BLaER1 (cell line): Measurements from ENCODE around the gene GAGE12J.
A peak's percentile ranks its signal among the peaks of the same experiment; 100 is the strongest.
"Not testable (repeated sequence)": the region's sequence is repeated elsewhere in the genome, so short reads cannot be mapped to it uniquely, and the experiment has no call there.

Experiments
- H3K27ac ChIP-seq: shearing (Covaris generic); formaldehyde crosslinking; 2 replicates; pipeline ENCODE4 v1.8.1; 2022
- H3K27me3 ChIP-seq: shearing (Covaris generic); formaldehyde crosslinking; 2 replicates; pipeline ENCODE4 v1.8.1; 2022
- H3K36me3 ChIP-seq: shearing (Covaris generic); formaldehyde crosslinking; 2 replicates; pipeline ENCODE4 v1.8.1; 2022
- H3K4me1 ChIP-seq: shearing (Covaris generic); formaldehyde crosslinking; 2 replicates; pipeline ENCODE4 v1.8.1; 2022
- H3K4me2 ChIP-seq: shearing (Covaris generic); formaldehyde crosslinking; 2 replicates; pipeline ENCODE4 v1.8.1; 2022
- H3K4me3 ChIP-seq: shearing (Covaris generic); formaldehyde crosslinking; 2 replicates; pipeline ENCODE4 v1.8.1; 2022
- H3K9ac ChIP-seq: shearing (Covaris generic); formaldehyde crosslinking; 2 replicates; pipeline ENCODE4 v1.8.1; 2022
- H3K9me3 ChIP-seq: shearing (Covaris generic); formaldehyde crosslinking; 2 replicates; pipeline ENCODE4 v1.8.1; 2022
- H4K20me1 ChIP-seq: shearing (Covaris generic); formaldehyde crosslinking; 2 replicates; pipeline ENCODE4 v1.8.1; 2022
- Cebpa-rat ChIP-seq: shearing (Covaris generic); IDR thresholded peaks from 2 replicates; pipeline ENCODE4 v1.8.1; 2022

GAGE12J gene, protein sequence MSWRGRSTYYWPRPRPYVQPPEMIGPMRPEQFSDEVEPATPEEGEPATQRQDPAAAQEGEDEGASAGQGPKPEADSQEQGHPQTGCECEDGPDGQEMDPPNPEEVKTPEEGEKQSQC

GRCh38 chrX:49321737-49322136 lies at the start of gene GAGE12J:
GAGE12J (plus strand) TSS chrX:49322037; CDS start chrX:49323194, 1,157 bp downstream.
- H3K36me3 ChIP-seq, H3K27me3 ChIP-seq, H3K9me3 ChIP-seq, H3K27ac ChIP-seq, H3K4me2 ChIP-seq, H4K20me1 ChIP-seq, H3K9ac ChIP-seq, H3K4me1 ChIP-seq, H3K4me3 ChIP-seq: not testable (repeated sequence)

- H3K9ac ChIP-seq, result no peak overlapping the region
- no peak overlapping the region for H3K27ac ChIP-seq
- H3K4me1 ChIP-seq, result peaks cover 31% of the 10 kb centered on the region
- peak overlapping the region; percentile 80 for H3K4me2 ChIP-seq
- H4K20me1 ChIP-seq, result peaks cover 43% of the 10 kb centered on the region
- H3K4me3 ChIP-seq, result no peak overlapping the region
- no peak for TF ChIP-seq Cebpa-rat
- peaks cover 61% of the 10 kb centered on the region for H3K27me3 ChIP-seq
- H3K36me3 ChIP-seq, result no peaks in the 10 kb centered on the region
- peaks cover 16% of the 10 kb centered on the region; the same call in 1 of the 2 replicates for H3K9me3 ChIP-seq
These were observed 49.4 kb upstream of the GAGE12J start for GRCh38 chrX:49272421-49272820.

DNA sequence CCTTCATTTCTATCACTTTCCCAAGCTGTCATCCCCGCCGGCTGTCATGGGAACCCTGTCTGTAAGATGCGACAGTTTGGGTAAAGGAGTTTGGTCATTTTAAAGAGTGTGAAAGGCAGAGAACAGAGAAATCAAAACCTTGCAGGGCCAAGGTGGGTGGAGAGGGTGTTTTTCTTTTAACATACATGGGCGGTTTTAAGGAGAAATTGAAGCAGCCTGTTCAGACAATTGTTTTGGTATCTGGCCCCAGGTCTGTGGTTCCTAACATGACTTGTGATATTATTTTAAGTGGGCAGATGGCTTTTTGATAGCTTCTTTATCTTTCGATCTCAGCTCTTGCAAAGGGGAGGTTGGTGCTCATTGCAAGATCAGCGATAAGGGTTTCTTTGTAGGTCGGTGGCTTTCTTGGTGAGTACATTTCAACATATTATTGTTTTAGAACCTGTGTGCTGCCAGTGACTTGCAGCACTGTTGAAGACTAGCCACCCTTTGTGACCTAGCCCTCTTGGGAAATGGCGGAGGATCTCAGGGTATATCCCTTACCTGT lies 48.6 kb upstream of the GAGE12J start:
- Histone ChIP-seq H3K27ac (no peak overlapping the region), H3K27me3 (peaks cover 62% of the 10 kb centered on the region), H3K4me1 (peaks cover 29% of the 10 kb centered on the region), H3K36me3 (no peaks in the 10 kb centered on the region), H3K4me2 (no peak overlapping the region), H3K9ac (no peak overlapping the region), H3K9me3 (peaks cover 16% of the 10 kb centered on the region; the same call in 1 of the 2 replicates), H4K20me1 (peaks cover 49% of the 10 kb centered on the region), H3K4me3 (no peak overlapping the region)
- TF ChIP-seq Cebpa-rat, result no peak

DNA sequence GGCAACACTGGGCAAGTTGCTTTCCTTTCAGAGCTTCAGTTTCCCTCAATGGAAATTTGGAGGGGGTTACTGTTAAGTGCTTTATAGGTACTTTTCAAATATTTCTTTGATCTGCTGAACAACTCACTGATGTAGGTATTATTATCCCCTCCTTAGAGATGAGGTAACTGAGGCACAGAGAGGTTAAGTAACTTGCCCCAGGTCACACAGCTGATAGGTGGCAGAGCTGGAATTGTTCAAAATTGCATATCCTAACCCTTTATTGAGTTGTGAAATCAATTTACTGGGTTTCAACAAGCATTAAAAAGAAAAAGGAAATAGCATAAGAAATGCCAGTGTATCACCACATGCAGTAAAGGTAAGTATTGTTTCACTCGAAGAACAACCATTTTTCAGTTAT lies 45.6 kb upstream of the GAGE12J start:
- no peak for TF ChIP-seq Cebpa-rat
- H3K9me3 ChIP-seq, result no peaks in the 10 kb centered on the region
- no peak overlapping the region for H3K4me3 ChIP-seq
- peaks cover 87% of the 10 kb centered on the region for H3K27me3 ChIP-seq
- H3K9ac ChIP-seq, result no peak overlapping the region
- no peak overlapping the region for H3K27ac ChIP-seq
- peaks cover 56% of the 10 kb centered on the region for H4K20me1 ChIP-seq
- peaks cover 15% of the 10 kb centered on the region for H3K4me1 ChIP-seq
- no peak overlapping the region for H3K4me2 ChIP-seq
- H3K36me3 ChIP-seq, result no peaks in the 10 kb centered on the region

DNA sequence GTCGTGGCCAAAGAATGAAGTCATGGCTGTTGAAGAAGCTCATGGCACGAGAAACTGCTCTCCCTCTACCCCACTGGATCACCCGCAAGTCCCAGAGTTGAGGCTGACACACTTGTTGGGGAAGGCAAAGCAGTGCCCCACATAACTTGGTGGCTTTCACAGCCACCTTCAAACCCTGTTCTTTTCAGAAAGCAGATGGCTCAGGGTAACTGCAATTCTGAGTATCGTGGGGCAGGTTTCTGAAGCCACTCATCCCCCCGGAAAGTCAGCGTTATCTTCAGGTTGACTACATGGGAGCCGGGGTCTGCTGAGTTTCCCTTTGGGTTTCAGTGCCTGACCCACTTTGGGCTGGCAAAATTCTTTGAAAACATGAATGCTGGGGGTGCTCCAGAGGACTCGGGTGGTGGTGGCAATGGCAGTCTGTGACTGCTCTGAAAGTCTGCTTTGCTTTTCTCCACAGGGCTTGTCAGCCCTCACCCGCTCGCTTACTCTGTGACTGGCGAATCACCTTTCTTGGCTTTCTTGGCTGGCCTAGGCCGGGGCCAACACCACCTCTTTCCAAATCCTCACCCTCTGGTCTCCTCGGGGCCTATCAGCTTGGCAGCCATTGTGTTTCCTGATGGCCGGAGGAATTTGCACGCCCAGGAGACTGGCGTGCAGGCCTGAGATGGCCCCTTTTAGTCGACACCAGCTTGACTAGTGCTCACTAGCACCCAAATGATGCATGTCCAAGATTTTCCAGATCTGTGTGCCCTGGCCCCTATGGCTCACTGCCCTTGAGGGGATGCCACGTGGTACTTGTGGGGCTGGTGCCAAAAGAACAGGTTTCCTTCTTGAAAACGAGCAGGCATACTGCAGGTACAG lies 44.9 kb upstream of the GAGE12J start:
- Histone ChIP-seq H3K4me3 (no peak overlapping the region), H3K4me1 (peaks cover 8% of the 10 kb centered on the region), H3K27me3 (peaks cover 93% of the 10 kb centered on the region), H4K20me1 (peaks cover 55% of the 10 kb centered on the region), H3K9me3 (no peaks in the 10 kb centered on the region), H3K27ac (no peak overlapping the region), H3K4me2 (no peak overlapping the region), H3K9ac (no peak overlapping the region), H3K36me3 (no peaks in the 10 kb centered on the region)
- TF ChIP-seq Cebpa-rat, result no peak

- no peak overlapping the region for H3K4me3 ChIP-seq
- no peaks in the 10 kb centered on the region for H3K36me3 ChIP-seq
- H4K20me1 ChIP-seq, result peaks cover 51% of the 10 kb centered on the region
- TF ChIP-seq Cebpa-rat, result no peak
- H3K27me3 ChIP-seq, result peaks cover 93% of the 10 kb centered on the region
- H3K27ac ChIP-seq, result no peak overlapping the region
- H3K4me2 ChIP-seq, result no peak overlapping the region
- H3K9me3 ChIP-seq, result no peaks in the 10 kb centered on the region
- H3K9ac ChIP-seq, result no peak overlapping the region
- H3K4me1 ChIP-seq, result peaks cover 2% of the 10 kb centered on the region
These were observed 44.4 kb upstream of the GAGE12J start for GRCh38 chrX:49277535-49277830.

DNA sequence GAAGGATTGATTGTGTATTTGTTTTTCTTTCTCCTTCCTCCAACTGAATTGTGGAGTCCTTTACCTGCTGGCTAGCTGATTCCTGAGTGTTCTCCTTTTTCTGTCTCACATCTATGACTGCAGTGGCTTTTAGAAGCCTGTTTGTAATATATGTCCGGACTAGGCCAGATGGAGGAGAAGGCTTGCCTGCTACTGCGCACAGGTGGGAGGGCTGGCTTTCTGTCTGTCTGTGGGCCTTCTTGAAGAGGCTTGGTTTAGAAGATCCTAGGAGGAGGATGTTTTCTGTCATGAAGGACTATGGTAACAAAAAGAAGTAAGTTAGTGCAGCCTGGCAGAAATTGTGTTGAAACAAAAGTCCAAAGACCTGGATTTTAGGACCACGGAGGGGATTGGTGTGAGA lies 43.8 kb upstream of the GAGE12J start:
- H3K4me1 ChIP-seq, result no peaks in the 10 kb centered on the region
- H3K4me3 ChIP-seq, result no peak overlapping the region
- H3K4me2 ChIP-seq, result no peak overlapping the region
- no peak for TF ChIP-seq Cebpa-rat
- H3K9ac ChIP-seq, result no peak overlapping the region
- peaks cover 50% of the 10 kb centered on the region for H4K20me1 ChIP-seq
- peaks cover 95% of the 10 kb centered on the region for H3K27me3 ChIP-seq
- H3K36me3 ChIP-seq, result no peaks in the 10 kb centered on the region
- no peak overlapping the region for H3K27ac ChIP-seq
- H3K9me3 ChIP-seq, result no peaks in the 10 kb centered on the region

GRCh38 chrX:49282647-49283011 lies 39.2 kb upstream of the GAGE12J start:
- Histone ChIP-seq H3K9me3 (no peaks in the 10 kb centered on the region), H3K27ac (no peak overlapping the region), H3K9ac (no peak overlapping the region), H4K20me1 (peaks cover 18% of the 10 kb centered on the region; the same call in 1 of the 2 replicates), H3K27me3 (peaks cover 89% of the 10 kb centered on the region), H3K4me2 (no peak overlapping the region), H3K4me1 (no peaks in the 10 kb centered on the region), H3K4me3 (no peak overlapping the region), H3K36me3 (peaks cover 11% of the 10 kb centered on the region; the same call in 1 of the 2 replicates)
- TF ChIP-seq Cebpa-rat, result no peak

- Histone ChIP-seq H3K4me3 (no peak overlapping the region), H3K4me2 (no peak overlapping the region), H3K9ac (no peak overlapping the region), H3K27ac (no peak overlapping the region), H3K4me1 (no peaks in the 10 kb centered on the region), H3K9me3 (no peaks in the 10 kb centered on the region), H3K27me3 (peaks cover 87% of the 10 kb centered on the region), H3K36me3 (peaks cover 11% of the 10 kb centered on the region; the same call in 1 of the 2 replicates), H4K20me1 (peaks cover 5% of the 10 kb centered on the region; the same call in 1 of the 2 replicates)
- TF ChIP-seq Cebpa-rat, result no peak
These were observed 37.6 kb upstream of the GAGE12J start for GRCh38 chrX:49284212-49284611.

DNA sequence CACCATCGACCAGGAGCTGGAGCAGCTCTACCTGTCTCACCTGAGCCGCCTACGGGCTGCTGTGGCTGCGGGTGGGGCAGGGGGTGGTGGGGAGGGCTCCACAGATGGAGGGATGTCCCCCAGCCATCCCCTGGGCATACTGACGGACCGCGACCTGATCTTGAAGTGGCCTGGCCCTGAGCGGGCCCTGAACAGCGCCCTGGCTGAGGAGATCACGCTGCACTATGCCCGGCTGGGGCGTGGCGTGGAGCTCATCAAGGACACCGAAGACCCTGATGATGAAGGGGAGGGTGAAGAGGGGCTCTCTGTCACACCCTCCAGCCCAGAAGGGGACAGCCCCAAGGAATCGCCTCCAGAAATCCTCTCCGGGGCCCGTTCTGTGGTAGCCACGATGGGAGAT lies 35.7 kb upstream of the GAGE12J start:
- Histone ChIP-seq H4K20me1 (peaks cover 5% of the 10 kb centered on the region; the same call in 1 of the 2 replicates), H3K9me3 (no peaks in the 10 kb centered on the region), H3K36me3 (peaks cover 11% of the 10 kb centered on the region; the same call in 1 of the 2 replicates), H3K9ac (no peak overlapping the region), H3K4me3 (no peak overlapping the region), H3K4me1 (no peaks in the 10 kb centered on the region), H3K27ac (no peak overlapping the region), H3K4me2 (no peak overlapping the region), H3K27me3 (peaks cover 90% of the 10 kb centered on the region)
- TF ChIP-seq Cebpa-rat, result no peak
